ENCODE results near the gene RUNX2. TPM values are rescaled to one million over a fixed set of nuclear protein-coding genes. Genes with fewer than 3 reads are reported as not detected.
A peak's percentile ranks its signal among the peaks of the same experiment; 100 is the strongest.

Gene RUNX2
- total and polyA plus RNA-seq, 5 donors, result 0.26 to 0.93 (median 0.39) TPM

DNA sequence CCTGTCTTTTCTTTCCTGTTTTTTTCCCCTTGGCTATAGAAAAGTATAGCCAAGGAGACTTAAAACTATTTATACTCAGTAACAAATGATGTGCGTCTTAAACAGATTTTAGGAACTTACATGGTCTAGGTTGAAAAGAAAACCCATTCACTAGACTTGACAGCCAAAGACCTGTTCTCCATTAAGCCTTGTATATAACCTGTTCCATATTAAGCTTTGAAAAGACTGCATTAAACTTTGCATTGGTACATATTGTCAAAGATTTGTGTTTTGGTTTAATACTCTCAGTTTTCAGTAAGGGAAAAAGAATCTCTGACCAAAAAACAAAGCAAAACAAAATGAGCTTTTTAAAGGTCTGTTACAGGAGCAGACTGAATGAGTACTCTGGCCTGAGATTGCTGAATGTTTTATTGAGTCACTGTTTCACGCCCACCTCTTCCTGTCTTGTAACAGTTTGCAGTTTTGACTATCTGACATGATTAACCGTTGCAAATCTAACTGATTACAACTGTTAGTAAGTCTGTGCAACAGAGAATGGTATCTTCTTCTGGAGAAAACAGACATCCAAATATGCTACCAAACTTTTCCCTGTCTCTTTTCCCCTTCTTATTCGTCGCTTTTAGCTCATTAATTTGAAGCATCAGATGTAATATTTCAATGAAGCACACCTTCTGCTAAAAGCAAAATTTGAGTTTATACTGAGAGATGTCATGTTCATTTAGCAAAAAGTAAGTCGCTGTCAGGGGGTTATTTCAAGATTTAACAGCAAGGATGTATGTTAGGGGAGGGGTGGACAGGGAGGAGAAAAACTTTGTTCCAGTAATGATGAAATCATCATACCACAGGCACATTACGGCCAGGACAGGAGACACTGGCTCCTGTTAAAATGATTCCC, 108.7 kb downstream of the RUNX2 start:
- 36% methylated on average over 7 of the region's 7 CpGs for WGBS
- Histone ChIP-seq H3K9me3 (ENCODE audit: control insufficient read depth, low read length) (no peaks in the 10 kb centered on the region), H3K4me1 (ENCODE audit: control insufficient read depth, insufficient read depth, low read length) (no peaks in the 10 kb centered on the region), H3K27ac (ENCODE audit: low read length) (no peak overlapping the region), H3K4me3 (ENCODE audit: low read length) (no peak overlapping the region), H3K27me3 (ENCODE audit: control insufficient read depth, insufficient read depth) (no peaks in the 10 kb centered on the region)
- intact Hi-C loops (cut with DNase I), result no loop called here
- peak in 1 of 2 donors; percentile 74 for ATAC-seq
- DNase-seq, result no peak

GRCh38 chr6:45437439-45437815, 109.3 kb downstream of the RUNX2 start:
- 53% methylated on average over 3 of the region's 3 CpGs for WGBS
- ATAC-seq, result no peak
- H3K27me3 ChIP-seq (ENCODE audit: control insufficient read depth, insufficient read depth), result no peaks in the 10 kb centered on the region
- no peak overlapping the region for H3K4me3 ChIP-seq (ENCODE audit: low read length)
- H3K4me1 ChIP-seq (ENCODE audit: control insufficient read depth, insufficient read depth, low read length), result no peaks in the 10 kb centered on the region
- no peaks in the 10 kb centered on the region for H3K9me3 ChIP-seq (ENCODE audit: control insufficient read depth, low read length)
- no peak for DNase-seq
- no peak overlapping the region for H3K27ac ChIP-seq (ENCODE audit: low read length)
- intact Hi-C loops (cut with DNase I), result no loop called here

DNA sequence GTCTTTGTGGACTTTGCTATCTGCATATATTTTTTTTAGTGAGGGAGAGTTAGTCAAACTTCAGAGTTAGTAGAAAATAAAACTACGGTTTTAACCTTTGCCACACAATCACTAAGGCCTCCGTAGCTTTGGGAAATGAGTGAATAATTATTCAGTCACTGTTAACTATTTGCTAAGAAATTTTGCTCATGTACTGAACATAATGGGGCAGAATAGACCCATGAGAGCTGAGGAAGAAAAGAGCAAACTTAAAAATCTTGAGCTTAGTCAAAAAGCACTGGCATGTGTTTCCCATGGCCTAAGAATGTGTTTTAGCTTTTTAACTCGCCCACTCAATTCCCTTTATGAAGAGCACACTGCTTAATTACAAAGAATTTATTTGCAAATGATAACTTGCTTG, 110.0 kb downstream of the RUNX2 start:
- Histone ChIP-seq H3K4me3 (ENCODE audit: low read length) (no peak overlapping the region), H3K9me3 (ENCODE audit: control insufficient read depth, low read length) (no peaks in the 10 kb centered on the region), H3K27me3 (ENCODE audit: control insufficient read depth, insufficient read depth) (no peaks in the 10 kb centered on the region), H3K27ac (ENCODE audit: low read length) (no peak overlapping the region), H3K4me1 (ENCODE audit: control insufficient read depth, insufficient read depth, low read length) (no peaks in the 10 kb centered on the region)
- intact Hi-C loops (cut with DNase I), result no loop called here
- ATAC-seq (no peak), DNase-seq (no peak)
- 74% methylated on average over 3 of the region's 3 CpGs for WGBS

GRCh38 chr6:45438849-45439406, 110.8 kb downstream of the RUNX2 start:
- ATAC-seq (no peak), DNase-seq (no peak)
- no peak overlapping the region for H3K27ac ChIP-seq (ENCODE audit: low read length)
- WGBS, result 81% methylated on average over 1 of the region's 1 CpG
- intact Hi-C loops (cut with DNase I), result no loop called here
- H3K4me1 ChIP-seq (ENCODE audit: control insufficient read depth, insufficient read depth, low read length), result no peaks in the 10 kb centered on the region
- H3K27me3 ChIP-seq (ENCODE audit: control insufficient read depth, insufficient read depth), result no peaks in the 10 kb centered on the region
- H3K9me3 ChIP-seq (ENCODE audit: control insufficient read depth, low read length), result no peaks in the 10 kb centered on the region
- no peak overlapping the region for H3K4me3 ChIP-seq (ENCODE audit: low read length)

GRCh38 chr6:45439459-45439858, 111.3 kb downstream of the RUNX2 start:
- Histone ChIP-seq H3K9me3 (ENCODE audit: control insufficient read depth, low read length) (no peaks in the 10 kb centered on the region), H3K27ac (ENCODE audit: low read length) (no peak overlapping the region), H3K4me1 (ENCODE audit: control insufficient read depth, insufficient read depth, low read length) (no peaks in the 10 kb centered on the region), H3K27me3 (ENCODE audit: control insufficient read depth, insufficient read depth) (no peaks in the 10 kb centered on the region), H3K4me3 (ENCODE audit: low read length) (no peak overlapping the region)
- intact Hi-C loops (cut with DNase I), result no loop called here
- ATAC-seq (no peak), DNase-seq (no peak)
- 73% methylated on average over 6 of the region's 6 CpGs for WGBS

DNA sequence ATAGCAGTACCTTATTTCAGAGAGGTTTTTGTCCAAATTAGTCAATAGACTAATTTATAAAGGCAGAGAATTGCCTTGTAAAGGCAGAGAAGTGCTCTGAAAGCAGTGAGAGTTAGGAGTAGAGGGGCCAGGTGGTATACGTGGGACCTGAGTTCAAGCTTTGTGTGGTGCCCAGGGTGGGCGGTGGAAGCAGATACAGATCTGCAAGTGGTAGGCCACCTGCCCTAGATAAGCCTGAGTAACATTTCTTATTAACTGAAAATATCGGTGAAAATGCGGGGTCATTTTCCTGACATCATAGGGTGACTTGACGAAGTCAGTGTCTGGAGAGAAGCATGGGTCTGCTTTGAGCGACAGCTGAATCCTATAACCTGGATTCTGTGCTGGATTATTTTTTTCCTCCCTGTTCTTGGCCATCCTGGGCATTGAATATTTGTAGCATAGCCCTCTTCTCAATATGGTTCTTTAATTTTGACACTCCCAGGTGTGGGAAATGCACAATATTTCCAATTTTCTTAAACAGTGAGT, 111.8 kb downstream of the RUNX2 start:
- WGBS, result 95% methylated on average over 6 of the region's 6 CpGs
- Histone ChIP-seq H3K9me3 (ENCODE audit: control insufficient read depth, low read length) (no peaks in the 10 kb centered on the region), H3K27ac (ENCODE audit: low read length) (no peak overlapping the region), H3K27me3 (ENCODE audit: control insufficient read depth, insufficient read depth) (no peaks in the 10 kb centered on the region), H3K4me3 (ENCODE audit: low read length) (no peak overlapping the region), H3K4me1 (ENCODE audit: control insufficient read depth, insufficient read depth, low read length) (no peaks in the 10 kb centered on the region)
- DNase-seq (no peak), ATAC-seq (no peak)
- intact Hi-C loops (cut with DNase I), result no loop called here

- ATAC-seq (no peak), DNase-seq (no peak)
- no peak overlapping the region for H3K27ac ChIP-seq (ENCODE audit: low read length)
- intact Hi-C loops (cut with DNase I), result no loop called here
- peaks cover 3% of the 10 kb centered on the region for H3K4me1 ChIP-seq (ENCODE audit: control insufficient read depth, insufficient read depth, low read length)
- H3K4me3 ChIP-seq (ENCODE audit: low read length), result no peak overlapping the region
- H3K9me3 ChIP-seq (ENCODE audit: control insufficient read depth, low read length), result no peaks in the 10 kb centered on the region
- no peaks in the 10 kb centered on the region for H3K27me3 ChIP-seq (ENCODE audit: control insufficient read depth, insufficient read depth)
- WGBS, result 85% methylated on average over 6 of the region's 6 CpGs
Measured at GRCh38 chr6:45441851-45442453, 113.8 kb downstream of the RUNX2 start.

- intact Hi-C loops (cut with DNase I), result no loop called here
- no peak for ATAC-seq
- H3K4me1 ChIP-seq (ENCODE audit: control insufficient read depth, insufficient read depth, low read length), result peaks cover 3% of the 10 kb centered on the region
Measured at GRCh38 chr6:45442716-45443115, 114.6 kb downstream of the RUNX2 start.

DNA sequence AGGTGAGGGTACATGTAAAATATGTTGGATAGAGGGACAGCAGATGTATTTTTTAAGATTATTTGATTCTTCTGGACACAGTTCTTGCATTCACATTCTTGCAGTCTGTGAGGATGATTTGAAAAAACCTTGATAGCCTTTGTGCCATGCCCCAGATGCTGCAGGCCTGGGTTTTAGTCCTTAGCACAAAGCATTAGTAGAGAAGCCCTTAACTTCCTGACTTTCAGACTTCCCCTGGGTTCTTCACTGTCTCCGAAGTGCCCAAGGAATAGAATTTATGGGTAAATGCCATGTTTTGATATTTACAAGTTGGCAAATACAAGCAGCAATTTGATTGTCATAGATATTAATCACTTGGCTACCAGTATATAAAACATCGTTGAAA, 117.2 kb downstream of the RUNX2 start:
- peak; percentile 31 to 44 for ATAC-seq
- Histone ChIP-seq H3K27ac (ENCODE audit: low read length) (no peak overlapping the region), H3K4me3 (ENCODE audit: low read length) (no peak overlapping the region), H3K4me1 (ENCODE audit: control insufficient read depth, insufficient read depth, low read length) (peaks cover 3% of the 10 kb centered on the region), H3K27me3 (ENCODE audit: control insufficient read depth, insufficient read depth) (no peaks in the 10 kb centered on the region), H3K9me3 (ENCODE audit: control insufficient read depth, low read length) (no peaks in the 10 kb centered on the region)
- no peak for DNase-seq
- intact Hi-C loops (cut with DNase I), result no loop called here
- 22% methylated on average over 2 of the region's 2 CpGs for WGBS

More at GRCh38 chr6:45442716-45443115, 114.6 kb downstream of the RUNX2 start:
- WGBS, result 88% methylated on average over 3 of the region's 3 CpGs
- Histone ChIP-seq H3K9me3 (ENCODE audit: control insufficient read depth, low read length) (no peaks in the 10 kb centered on the region), H3K4me3 (ENCODE audit: low read length) (no peak overlapping the region), H3K27me3 (ENCODE audit: control insufficient read depth, insufficient read depth) (no peaks in the 10 kb centered on the region), H3K27ac (ENCODE audit: low read length) (no peak overlapping the region)
- no peak for DNase-seq

DNA sequence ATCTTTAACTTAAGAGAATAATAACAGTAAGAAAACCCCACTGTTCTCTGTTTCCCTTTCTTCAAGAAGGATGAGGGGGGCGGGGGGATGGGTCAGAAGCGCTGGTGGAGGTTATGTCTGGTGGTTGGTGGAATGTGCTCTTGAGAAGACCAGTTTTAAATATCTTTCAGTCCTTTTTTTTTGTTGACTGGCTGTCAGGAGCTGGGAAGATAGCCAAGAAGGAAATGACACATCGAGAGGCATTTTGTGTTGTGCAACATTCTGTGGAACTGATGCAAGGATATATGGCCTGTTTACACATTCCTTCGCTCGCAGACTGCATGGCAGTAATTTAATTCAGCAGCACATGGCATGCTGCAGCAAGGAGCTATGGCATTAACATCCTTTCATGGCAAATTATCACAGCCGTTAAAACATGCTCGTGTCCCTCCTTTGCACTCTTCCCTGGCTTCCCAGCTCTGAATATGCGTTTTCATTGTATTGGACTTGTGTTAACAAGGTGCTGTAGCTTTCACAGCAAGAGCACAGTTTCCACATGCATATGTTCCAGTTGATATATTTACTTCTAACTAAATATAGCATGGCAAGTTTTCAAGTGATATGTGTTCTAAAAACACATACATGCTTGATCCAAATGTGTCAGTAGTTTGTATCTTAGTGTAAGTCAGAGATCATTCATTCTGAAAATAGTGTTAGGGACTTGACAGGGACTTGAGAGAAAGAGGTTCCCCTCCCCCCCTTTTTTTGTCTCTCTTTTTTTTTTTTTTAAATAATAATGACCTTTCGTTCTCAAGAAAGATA, 117.8 kb downstream of the RUNX2 start:
- Histone ChIP-seq H3K9me3 (ENCODE audit: control insufficient read depth, low read length) (no peaks in the 10 kb centered on the region), H3K4me3 (ENCODE audit: low read length) (no peak overlapping the region), H3K27me3 (ENCODE audit: control insufficient read depth, insufficient read depth) (no peaks in the 10 kb centered on the region), H3K4me1 (ENCODE audit: control insufficient read depth, insufficient read depth, low read length) (peaks cover 3% of the 10 kb centered on the region), H3K27ac (ENCODE audit: low read length) (peak overlapping the region; percentile 53)
- DNase-seq (peak; percentile 25 to 74 (median 70)), ATAC-seq (peak; percentile 93 to 96)
- 9% methylated on average over 9 of the region's 9 CpGs for WGBS
- intact Hi-C loops (cut with DNase I), result no loop called here

All from right cardiac atrium (tissue), 5 donors.